ENCODE measurements around the gene SS18L1.

DNA sequence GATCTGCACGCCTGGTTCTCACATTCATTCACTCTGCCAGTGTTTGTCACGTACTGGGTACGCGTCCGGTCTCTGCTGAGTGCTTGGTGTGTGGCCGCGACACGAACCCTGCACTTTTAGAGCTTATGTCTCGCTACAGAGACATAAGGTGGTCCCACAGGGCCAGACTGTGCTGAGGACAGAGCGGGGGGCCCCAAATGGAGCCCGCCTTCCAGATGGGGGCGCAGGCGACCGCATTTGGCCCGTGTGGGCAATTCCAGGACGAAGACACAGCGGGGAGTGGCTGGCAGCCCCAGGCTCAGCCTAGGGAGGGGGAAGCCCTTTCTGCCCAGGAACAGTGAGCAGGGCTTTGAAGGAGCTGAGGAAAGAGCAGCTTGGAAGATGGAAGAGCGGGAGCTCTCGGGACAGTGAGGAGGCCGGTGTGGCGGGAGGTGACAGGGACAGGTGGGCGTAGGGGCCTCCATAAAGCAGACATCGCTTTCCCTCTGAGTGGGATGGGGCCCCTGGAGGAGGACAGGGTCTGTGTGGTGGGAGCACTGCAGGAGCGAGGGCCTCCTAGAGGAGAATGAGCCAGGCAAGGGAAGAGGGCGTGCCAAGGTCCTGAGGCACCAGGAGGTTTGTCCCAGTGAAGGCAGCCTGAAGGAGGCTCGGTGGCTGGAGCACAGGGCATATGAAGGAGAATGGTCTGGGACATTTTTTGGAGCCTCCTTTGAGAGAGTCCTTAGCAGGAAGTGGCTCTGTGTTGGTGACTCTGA is 31.5 kb downstream of the SS18L1 start:
- TF ChIP-seq, protein P1, sequence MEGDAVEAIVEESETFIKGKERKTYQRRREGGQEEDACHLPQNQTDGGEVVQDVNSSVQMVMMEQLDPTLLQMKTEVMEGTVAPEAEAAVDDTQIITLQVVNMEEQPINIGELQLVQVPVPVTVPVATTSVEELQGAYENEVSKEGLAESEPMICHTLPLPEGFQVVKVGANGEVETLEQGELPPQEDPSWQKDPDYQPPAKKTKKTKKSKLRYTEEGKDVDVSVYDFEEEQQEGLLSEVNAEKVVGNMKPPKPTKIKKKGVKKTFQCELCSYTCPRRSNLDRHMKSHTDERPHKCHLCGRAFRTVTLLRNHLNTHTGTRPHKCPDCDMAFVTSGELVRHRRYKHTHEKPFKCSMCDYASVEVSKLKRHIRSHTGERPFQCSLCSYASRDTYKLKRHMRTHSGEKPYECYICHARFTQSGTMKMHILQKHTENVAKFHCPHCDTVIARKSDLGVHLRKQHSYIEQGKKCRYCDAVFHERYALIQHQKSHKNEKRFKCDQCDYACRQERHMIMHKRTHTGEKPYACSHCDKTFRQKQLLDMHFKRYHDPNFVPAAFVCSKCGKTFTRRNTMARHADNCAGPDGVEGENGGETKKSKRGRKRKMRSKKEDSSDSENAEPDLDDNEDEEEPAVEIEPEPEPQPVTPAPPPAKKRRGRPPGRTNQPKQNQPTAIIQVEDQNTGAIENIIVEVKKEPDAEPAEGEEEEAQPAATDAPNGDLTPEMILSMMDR (IDR thresholded peaks at IDR 0.05; ENCODE audit: insufficient read depth, low read depth, low read length), result no peak
- TF ChIP-seq EZH2 (IDR thresholded peaks at IDR 0.05; ENCODE audit: insufficient read depth, low read length), result no peak

Measured in astrocyte (in vitro differentiated cells and primary cell).